ENCODE measurements around the gene CEP20.

CEP20 gene

DNA sequence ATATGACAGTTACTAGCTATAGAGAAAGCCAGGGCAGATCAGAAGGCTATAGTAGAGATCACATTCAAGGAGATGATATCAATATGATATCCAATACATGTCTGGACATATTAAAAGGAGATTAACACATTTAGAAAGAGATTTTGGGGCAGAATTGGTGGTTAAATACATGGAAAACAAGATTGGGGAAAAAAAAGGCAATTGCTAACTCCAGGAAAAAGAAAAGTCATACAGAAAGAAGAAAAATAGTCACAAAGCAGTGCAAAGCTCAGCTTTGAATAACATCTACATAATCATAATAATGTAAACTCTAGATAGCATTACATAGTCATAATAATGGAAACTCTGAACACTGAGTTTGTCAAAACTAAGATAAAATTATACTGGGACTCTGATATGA, 72.2 kb downstream of the CEP20 start:
- Histone ChIP-seq H3K36me3 (no peaks in the 10 kb centered on the region), H3K4me3 (ENCODE audit: low read depth, low read length) (no peak overlapping the region), H3K9me3 (ENCODE audit: severe bottlenecking) (peaks cover 15% of the 10 kb centered on the region), H3K27ac (no peak overlapping the region), H3K27me3 (ENCODE audit: insufficient read depth, low read depth, severe bottlenecking) (no peaks in the 10 kb centered on the region)
- TF ChIP-seq, protein P1, sequence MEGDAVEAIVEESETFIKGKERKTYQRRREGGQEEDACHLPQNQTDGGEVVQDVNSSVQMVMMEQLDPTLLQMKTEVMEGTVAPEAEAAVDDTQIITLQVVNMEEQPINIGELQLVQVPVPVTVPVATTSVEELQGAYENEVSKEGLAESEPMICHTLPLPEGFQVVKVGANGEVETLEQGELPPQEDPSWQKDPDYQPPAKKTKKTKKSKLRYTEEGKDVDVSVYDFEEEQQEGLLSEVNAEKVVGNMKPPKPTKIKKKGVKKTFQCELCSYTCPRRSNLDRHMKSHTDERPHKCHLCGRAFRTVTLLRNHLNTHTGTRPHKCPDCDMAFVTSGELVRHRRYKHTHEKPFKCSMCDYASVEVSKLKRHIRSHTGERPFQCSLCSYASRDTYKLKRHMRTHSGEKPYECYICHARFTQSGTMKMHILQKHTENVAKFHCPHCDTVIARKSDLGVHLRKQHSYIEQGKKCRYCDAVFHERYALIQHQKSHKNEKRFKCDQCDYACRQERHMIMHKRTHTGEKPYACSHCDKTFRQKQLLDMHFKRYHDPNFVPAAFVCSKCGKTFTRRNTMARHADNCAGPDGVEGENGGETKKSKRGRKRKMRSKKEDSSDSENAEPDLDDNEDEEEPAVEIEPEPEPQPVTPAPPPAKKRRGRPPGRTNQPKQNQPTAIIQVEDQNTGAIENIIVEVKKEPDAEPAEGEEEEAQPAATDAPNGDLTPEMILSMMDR (IDR thresholded peaks at IDR 0.05; ENCODE audit: low read depth, low read length): no peak
- DNase-seq: no peak
